Measurements from ENCODE around the gene SEBOX.

The SEBOX gene

DNA sequence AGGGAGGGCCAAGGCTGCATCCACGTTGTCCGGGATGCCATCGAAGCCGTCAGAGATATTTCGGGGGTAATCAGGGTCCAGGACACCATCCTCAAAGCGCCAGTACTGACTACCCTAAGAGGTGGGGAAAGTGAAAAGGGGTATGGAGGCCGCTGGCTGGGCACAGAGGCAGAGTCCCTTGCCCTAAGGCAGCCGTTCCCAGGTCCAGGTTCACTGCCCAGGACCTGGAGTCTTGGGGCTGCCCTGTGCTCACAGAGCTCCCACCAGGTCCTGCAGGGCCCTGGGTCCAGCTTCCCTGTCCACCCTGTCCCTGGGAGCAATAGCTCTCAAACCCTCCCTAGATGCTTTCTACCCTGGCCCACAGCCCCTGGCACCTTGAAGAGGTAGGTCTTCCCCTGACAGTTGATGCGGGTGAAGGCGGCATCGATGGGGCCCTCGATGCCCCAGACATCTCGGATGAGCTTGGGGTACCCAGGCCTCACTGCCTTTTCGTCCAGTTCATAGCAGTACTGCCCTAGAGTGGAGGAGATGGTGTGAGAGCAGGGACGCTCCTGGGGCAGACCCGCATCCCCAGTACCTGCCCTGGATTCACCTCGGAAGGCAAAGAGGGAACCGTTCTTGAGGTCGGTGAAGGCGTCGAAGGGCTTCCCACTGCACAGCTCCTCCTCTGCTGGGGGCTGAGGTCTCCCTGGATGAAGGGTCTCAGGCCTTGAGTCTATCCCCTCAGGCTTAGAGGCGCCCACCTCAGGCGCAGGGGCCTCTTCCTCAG is 4.1 kb upstream of the SEBOX start:
- no peak for DNase-seq (ENCODE audit: low spot score)

DNA sequence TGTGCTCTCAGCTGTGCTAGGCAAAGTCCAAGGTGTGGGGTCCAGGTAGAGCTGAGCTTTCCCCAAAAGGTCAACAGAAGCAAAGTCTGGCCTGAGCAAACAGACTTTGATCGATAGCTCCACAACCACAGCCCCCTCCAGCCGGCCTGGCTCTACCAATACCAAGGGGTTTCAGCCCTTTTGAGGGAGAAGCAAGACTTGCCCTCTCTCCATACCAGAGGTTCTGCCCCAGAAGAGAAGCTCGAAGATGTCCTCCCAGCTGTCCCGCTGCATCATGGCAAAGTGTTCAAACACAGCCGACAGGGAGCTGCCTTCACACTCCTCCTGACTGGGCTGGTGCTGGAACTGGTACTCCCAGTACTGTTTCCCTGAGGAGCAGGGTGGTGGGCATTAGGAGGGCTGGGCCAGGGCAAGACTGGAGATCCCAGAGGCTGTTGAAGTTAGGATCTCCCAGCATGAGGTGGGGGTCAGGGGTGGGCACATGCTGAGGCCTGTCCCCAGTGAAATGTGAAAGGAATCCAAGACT is 3.4 kb upstream of the SEBOX start:
- DNase-seq (ENCODE audit: low spot score), result no peak

DNA sequence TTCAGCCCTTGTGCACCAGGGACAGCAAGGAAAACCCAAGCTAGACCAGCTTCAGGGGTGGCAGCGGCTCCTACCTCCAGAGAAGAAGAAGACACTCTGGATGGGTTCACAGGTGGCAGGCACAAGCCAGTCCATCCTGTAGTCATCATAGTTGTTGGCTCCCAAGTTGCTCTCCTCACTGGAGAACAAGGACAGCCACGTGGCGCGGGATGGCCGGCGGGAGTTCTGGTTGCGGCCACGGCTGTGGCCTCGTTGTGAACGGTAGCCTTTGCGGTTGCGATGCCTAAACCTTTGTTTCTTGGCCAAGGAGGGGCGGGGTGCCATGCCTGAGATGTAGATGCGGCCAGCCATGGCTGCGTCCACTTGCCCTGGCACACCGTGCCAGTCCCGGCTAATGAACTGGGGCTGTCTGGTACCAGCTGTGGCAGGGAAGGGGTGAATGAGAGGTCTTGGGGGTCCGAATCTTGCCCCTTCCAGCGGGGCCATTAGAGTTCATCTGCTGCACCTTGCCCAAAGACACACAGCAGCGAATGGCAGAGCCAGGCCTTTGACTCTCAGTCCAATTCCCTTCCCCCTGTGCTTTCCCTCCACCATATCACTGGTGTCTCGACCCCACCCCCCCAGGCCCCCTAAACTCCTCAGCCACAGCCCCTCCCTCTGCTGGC is 2.8 kb upstream of the SEBOX start:
- no peak for DNase-seq (ENCODE audit: low spot score)

DNA sequence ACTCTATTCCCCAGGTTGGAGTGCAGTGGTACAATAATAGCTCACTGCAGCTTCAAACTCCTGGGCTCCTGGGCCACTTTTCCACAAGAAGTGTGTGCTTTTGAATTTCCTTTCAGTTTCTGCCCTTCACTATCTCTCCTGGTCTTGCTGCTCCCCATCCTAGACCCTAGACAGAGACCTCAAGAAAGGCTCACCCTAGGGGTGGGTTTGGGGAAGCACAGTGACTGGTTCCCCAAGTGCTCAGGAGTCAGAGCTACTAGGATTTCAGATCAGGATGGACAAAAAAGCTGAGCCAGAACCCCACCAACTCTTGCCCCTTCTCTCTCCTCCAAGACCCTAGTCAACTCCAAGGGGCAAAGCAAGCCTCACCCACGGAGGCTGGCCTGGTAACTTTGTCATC is 1.6 kb upstream of the SEBOX start:
- no peak for DNase-seq (ENCODE audit: low spot score)

DNA sequence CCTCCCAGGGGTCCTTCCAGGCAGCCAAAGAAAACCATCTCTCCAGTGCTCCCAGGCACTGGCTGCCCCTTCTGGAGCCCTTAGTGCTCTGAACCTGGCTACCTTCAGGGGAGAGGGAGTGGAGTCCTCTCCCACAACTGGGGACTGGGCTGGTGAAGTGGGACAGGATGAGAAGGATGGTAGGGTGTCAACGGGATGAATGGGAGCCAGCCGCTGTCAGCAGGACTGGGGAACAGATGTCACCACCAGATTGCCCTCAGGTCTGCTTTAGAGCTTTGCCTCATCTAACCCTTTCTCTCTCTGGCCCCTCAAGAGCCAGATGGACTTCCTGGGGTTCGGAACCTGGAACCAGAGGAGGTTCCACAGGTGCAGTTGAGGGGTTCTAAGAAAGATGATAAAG is 488 bp upstream of the SEBOX start:
- DNase-seq (ENCODE audit: low spot score), result no peak

DNA sequence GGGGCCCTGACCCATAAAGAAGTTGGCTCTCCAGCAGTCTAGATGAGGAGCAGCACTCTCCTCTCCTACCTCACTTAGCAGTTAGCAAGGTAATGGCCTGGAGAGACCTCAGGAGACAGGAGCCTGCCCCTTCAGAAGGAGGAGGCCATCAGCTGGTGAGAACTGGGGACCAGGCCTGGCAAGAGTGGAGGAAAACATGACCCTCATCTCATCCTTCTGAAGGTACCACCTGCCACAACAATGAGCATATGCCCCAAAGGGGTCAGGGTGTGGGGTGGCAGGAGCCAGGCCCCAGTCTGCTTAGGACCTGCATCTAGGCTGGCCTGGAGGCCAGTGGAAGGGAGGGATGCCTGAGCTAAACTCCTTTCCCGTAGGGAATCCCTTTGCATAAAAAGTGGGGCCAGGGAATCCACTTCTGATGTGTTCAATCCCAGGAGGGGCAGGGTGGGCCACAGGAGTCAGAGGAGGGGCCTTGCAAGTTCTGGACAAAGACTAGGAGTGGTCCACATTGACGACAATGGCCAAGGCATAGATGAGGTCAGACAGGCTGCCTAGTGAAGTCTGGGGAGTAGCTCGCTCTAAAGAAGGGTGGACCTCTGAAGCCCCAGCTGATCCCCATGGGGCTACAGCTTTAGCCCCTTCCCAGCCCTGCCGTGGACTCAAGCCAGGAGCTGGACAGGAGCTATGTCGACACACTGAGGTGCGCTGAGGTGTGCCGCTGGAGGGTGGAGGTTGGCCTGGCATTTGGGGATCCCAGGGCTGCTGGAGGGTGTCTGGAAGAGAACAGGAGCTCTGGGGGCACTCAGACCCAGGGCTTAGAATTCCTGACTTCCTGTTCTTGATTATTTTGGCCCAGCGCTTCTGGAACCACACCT is 986 bp downstream of the SEBOX start:
- no peak for DNase-seq (ENCODE audit: low spot score)

DNA sequence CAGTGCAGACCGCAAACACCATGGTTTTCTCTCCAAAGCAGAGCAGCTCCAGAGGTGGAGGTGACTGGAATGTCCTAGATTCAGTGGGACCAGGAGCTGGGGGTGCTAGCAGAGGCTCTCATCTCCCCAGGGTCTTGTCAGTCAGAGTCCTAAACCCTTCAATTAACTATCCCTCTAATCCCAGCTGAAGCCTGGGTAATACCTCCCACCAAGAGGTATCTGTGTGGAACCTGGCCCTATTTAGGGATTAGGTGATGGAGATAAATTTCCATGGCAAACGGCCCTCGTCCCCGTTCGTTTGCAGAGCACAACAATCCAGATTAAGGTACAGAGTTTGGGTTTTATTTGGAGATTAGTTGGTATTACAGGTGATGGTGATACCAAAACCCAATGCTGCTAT is 1.8 kb downstream of the SEBOX start:
- DNase-seq (ENCODE audit: low spot score), result no peak

DNA sequence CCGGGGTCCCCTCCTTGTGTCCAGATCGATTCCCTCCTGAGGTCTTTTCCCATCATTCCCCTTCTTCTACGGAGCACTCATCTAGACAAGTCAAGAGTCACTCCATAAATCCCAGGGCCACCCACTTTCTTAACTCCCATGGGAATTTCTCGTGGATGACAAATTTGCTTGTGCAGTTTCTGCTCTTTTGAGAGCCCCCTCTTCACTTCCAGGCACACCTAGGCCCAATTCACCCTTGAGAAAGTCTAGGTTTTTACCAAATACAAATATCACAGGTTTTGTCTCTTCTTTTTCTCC is 7.2 kb downstream of the SEBOX start:
- DNase-seq (ENCODE audit: low spot score), result no peak

DNA sequence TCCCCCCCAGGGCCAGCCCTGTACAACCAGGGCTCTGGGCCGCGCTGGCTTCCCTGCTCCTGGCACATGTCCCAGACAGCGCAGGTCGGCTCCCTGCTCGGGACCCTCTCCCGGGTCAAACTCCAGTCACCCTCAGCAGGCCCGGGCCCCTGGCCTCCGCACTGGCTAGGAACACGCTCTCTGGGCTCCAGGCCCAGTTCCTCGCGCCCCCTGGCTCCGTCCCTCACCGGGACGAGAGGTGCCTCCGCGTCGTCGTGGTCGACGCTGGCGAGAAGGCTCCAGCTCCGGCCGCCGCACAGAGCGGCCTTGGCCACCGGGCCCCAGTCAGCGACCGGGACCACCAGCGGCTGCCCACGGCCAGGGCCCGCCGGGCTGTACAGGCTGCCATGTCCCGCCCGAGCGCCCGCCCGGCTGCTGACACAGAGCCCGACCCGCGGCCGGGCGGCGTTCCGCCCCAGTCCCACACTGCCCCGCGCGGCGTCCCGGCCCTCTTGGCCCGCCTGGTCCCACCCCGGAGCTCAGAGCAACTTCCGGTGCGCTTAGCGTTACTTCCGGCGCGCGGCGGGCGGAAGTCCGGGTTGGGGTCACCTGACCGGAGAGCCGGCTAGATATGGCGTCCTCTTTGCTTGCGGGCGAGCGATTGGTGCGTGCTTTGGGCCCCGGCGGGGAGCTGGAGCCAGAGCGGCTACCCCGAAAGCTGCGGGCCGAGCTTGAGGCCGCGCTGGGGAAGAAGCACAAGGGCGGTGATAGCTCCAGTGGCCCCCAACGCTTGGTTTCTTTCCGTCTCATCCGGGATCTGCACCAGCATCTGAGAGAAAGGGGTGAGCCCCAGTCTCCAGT is 7.7 kb downstream of the SEBOX start, which contains the start of gene POLDIP2:
Gene POLDIP2, minus strand, starts transcription at position 467 of the 840 bp plus-strand sequence. Its CDS starts 79 bp downstream, at position 388.
- peak; percentile 95 for DNase-seq (ENCODE audit: low spot score)

DNA sequence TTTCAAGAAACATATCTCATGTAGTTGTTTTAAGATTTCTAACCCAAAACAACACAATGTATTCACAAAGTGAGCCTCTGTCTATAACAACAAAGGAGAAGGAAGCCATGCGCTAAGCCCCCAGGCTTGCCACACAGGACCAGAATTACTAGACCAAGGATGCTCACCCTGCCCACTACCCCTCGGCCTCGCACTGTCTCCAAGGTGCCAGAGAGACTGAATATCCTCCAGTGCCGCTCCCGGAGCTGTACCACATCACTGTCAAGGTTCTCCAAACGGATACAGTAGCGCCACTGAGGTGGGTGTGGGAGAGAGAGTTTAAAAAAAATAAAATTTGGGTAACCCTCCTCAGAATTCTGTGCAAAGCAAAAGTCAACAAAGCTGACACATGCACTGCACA is 14.7 kb downstream of the SEBOX start:
- DNase-seq (ENCODE audit: low spot score), result no peak

DNA sequence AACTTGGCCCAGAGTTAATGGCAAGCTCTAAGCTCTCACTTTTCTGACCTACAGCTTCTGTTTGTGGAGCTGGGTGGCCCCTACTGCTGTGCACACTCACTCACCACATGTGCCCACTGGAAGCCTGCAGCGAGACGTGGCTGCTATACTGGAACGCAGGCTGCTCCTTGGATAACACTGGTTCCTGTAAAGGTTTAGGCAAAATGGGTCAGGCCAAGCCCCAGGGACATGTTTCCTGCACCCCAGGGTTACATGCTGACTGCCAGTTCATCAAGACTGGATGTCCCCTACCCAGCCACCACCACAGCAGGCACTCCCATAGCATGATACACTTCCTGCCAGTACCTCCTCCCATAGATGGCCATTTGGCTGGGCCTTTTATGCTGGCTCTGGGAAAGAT is 16.0 kb downstream of the SEBOX start:
- DNase-seq (ENCODE audit: low spot score), result no peak

DNA sequence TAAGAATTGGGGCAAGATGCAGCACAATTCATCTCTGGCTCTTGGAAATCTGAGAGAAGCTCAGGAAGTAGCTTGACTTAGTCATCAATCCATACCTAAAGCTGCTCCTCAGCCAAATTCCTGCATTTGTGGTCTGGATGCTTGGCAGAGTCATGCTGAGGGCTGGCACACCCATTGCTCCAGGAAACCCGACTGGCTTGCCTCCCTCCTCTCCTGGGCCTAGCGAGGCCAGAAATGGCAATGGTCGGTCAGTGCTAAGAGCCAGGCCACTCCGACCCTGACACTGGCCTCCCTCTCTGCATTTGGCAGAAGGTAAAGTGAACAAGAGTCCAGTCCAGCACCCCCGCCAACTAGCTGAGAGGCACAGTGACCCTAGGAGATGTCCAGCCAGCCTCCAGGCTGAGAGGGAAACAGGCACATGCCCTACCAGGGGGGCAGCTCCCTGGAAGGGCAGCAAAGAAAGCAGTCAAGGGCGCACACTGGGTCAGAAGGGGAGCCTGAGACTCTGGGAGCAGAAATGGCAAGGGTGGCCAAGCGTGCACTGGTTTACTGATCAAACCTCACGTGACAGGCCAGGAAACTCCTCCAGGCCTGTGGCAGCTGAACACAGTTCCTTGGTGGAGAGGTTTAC is 17.6 kb downstream of the SEBOX start:
- no peak for DNase-seq (ENCODE audit: low spot score)

DNA sequence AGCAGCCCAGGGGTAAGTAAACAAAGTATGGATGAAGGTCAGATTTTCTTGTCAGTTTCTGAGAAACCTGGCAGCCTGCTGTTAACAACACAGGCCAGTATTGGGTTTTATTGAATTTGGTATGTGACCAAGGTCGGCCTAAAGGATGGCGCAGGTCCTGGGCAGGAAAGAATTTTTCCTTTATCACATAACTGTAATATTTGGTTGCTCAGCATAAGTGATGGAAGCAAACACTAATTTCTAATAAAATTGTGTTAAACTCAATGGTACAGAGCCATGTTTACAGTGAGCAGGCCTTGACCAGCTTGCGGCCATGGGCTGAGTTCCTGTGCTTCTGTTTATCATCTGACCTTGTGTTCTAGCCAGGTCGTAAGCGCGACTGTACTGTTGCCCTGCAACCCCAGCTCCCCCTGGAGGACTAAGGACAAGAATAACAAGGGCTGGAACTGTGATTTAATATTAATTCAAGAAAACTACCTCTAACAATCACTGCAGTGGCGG is 18.2 kb downstream of the SEBOX start:
- no peak for DNase-seq (ENCODE audit: low spot score)

DNA sequence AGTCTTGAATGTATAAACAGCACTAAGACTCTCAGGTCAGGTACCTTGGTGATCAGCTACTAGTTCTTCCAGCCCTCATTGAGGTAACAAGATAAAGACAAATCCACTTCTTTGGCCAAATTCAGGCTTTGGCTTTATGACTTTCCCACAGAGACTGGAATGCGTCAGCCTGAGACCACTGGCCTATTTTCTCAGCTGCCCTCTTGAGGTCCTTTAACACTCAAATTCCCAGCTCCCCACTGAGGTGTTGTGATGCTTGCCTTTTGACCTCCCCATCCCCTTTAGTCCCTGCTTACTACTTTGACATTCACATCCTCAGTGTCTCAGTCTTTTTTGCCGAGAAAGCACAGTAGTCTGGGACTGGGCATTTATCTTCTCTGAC is 18.8 kb downstream of the SEBOX start:
- no peak for DNase-seq (ENCODE audit: low spot score)

DNA sequence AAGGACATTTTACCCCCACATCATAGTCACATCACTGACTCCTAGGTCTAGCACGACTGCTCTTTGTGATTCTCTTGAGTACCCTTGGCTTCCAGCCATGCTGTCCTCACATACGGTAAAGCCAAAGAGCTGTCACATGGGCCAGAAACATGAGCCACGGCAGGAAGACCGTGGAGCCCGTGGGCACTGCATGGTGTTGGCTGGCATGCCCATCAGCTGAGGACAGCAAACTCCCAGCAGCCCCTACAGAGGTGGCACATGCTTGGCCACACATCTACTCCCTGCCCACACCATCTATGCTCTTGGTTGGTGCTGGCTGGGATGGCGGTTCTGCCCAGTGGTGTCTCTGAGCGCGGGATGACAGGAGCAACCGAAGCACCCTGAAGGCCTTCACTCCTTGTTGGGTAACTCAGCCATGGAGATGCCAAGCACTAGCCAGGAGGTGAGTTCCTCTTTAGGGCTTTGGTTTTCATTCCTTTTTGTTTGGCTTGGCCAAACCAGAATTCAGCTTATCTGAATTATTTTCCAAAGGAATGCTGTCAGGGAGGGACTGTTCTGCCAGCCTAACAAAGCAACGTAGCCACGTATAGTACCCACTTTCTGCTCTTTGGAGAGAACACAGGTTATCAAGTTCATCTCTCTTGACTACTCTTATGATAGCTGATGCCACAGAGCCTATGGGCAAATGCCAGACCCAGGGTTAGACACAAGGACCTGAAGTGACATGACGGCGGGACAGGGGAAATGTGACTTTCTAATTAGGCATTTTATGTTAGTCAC is 19.4 kb downstream of the SEBOX start:
- no peak for DNase-seq (ENCODE audit: low spot score)

DNA sequence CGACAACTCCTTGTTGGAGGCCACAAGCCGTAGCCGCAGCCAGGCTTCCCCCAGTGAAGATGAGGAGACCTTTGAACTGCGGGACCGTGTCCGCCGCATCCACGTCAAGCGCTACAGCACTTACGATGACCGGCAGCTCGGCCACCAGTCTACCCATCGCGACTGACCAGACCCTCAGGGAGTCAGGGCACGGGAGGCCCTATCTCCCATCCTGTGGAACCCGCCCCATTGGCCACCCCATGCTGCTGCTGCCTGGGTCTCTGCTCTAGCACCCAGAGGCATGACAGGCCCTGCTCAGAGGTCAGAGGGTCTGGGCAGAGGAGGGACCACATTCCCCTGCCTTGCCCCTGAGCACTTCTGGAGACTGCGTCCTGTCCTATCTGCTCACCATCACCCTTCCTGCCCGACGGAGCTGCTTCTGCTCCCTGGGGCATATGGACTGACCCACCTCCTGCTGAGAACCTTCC is 20.5 kb downstream of the SEBOX start:
- no peak for DNase-seq (ENCODE audit: low spot score)

DNA sequence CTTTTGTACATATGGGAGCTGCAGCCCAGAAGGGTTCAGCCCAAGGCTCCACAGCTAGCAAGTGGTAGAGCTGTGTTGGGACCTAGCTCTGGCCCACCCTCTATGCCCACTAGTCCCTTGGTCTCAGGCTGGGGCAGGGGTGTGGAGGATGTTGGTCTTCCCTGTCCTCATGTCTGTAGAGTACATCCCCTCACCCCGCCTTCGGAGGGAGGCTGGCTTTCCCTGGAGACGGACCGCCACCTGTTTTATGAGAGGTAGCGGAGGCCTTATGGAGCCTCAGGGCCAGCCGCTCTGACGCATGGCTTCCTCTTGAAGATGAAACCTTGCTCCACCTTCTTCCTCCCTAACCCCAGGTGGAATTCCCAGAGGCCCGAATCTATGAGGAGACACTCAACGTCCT is 21.0 kb downstream of the SEBOX start:
- DNase-seq (ENCODE audit: low spot score), result no peak

DNA sequence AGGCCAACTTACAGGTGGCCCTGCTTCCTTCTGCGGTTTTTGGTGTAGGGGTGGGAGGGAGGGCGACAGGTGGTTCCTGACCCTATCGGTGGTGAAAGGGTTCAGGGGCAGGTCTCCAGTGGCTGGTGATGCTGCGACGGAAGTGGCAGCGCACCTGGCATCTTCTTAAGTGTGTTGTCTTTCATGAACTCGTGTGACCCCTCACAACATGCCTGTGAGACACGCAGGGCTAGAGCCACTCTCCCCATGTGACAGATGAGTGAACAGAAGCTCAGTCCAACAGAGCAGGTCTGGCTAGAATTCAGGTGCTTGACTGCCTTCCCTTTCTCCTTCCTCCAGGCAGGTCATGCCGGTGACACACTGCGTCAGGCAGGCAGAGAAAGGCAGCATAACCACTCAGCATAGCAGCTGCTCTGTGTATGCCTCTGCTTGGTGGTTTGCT is 21.5 kb downstream of the SEBOX start:
- no peak for DNase-seq (ENCODE audit: low spot score)

DNA sequence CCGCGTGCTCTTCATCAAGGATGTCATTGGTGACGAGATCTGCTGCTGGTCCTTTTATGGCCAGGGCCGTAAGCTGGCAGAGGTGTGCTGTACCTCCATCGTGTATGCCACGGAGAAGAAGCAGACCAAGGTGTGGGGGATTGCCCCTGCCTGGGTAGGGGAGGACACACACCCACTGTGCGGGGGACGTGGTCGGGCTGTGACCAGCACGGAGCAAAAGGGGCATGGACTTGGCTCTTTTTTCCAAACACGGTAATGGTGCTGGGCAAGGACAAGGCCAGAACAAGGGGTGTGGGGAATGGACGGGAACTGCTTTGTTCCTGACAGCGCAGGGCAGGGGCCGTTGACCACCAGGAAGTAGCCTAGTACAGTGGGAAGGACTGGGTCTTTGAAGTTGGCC is 22.7 kb downstream of the SEBOX start:
- no peak for DNase-seq (ENCODE audit: low spot score)

DNA sequence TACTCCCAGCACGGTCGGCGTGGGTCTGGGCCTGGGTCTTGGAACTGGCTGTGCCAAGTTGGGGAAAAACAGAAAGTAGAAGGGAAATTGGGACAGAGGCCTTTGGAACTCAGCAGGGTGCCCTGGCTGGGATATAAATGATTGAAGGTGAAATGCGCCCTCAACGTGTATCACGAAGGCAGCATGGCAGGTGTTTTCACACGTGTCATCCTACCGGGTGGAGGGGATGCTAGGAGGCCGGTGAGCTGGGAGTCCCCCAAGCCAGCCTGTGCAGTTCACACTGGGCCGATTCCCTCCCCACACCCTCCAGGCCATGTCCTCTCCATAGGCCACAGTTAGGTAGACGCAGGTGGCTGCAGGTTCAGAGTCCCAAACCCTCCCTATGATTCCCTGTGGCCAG is 23.5 kb downstream of the SEBOX start:
- no peak for DNase-seq (ENCODE audit: low spot score)
